Left cardiac atrium (tissue), 4 donors: ENCODE measurements around the gene PDSS2. TPM values are rescaled to one million over a fixed set of nuclear protein-coding genes. Genes with fewer than 3 reads are reported as not detected.
"Not testable (repeated sequence)": the region's sequence is repeated elsewhere in the genome, so short reads cannot be mapped to it uniquely, and the experiment has no call there.

ENCODE experiments used
- ATAC-seq, 2 donors: fragments of 200-7000 bp; cut with Tn5 transposase; one replicate each; pipeline ENCODE4 v1.9.1; 2020; ENCODE audit warnings: mild to moderate bottlenecking in 2 of 2, moderate library complexity in 2 of 2
- DNase-seq: peaks from one replicate; pipeline ENCODE4 v3.0.0-alpha.2; 2020
- intact Hi-C, 2 donors: fragments of 100-400 bp; cut with DNase I; formaldehyde crosslinking; loops; one replicate each; pipeline versions ENCODE4 v1.14.1 to v1.15.1; 2022 to 2023
- total RNA-seq, 2 donors: library from RNA; stranded (reverse); fragmentation: NEBNext Ultra II Directional; extraction: Animal tissue kit (Norgen Biotek cat#: 25700); gene quantifications; one replicate each; pipeline ENCODE4 v1.2.1, GENCODE V29; 2021
- donor health status: DM: no; HTN: yes; CAD: no.
- donor health status: DM: no; HTN: yes; CAD: no; lungs with severe emphysema.
- donor health status: DM: yes; HTN: yes; CAD: no.
- donor health status: Dilated cardiomyopathy.

PDSS2 gene
- total RNA-seq, 2 donors from 2014 or later, result 11.1 to 15.6 TPM

DNA sequence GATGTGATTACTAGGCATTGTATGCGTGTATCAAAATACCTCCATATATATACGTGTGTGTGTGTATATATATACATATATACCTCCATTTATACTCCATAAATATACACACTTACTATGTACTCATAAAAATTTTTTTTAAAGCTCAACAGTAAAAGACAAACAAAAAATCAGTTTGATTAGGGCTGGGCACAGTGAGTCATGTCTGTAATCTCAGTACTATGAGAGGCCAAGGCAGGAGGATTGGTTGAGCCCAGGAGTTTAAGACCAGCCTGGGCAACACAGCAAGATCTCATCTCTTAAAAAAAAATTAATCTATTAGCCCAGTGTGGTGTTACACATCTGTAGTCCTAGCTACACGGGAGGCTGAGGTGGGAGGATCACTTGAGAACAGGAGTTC is 24.6 kb downstream of the PDSS2 start:
- ATAC-seq (no peak), DNase-seq (no peak)
- intact Hi-C loops, result no loop called here

DNA sequence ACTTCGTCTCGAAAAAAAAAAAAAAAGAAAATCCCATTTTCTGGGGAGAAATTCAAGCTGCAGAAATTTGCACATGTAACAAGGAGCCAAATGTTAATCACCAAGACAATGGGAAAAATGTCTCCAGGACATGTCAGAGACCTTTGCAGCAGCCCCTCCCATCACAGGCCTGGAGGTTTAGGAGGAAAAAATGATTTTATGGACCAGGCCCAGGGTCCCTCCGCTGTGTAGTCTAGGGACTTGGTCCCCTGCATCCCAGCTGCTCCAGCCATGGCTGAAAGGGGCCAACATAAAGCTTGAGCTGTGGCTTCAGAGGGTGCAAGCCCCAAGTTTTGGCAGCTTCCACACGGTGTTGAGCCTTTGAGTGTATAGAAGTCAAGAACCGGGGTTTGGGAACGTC is 33.4 kb downstream of the PDSS2 start:
- ATAC-seq, intact Hi-C loops, DNase-seq: not testable (repeated sequence)

DNA sequence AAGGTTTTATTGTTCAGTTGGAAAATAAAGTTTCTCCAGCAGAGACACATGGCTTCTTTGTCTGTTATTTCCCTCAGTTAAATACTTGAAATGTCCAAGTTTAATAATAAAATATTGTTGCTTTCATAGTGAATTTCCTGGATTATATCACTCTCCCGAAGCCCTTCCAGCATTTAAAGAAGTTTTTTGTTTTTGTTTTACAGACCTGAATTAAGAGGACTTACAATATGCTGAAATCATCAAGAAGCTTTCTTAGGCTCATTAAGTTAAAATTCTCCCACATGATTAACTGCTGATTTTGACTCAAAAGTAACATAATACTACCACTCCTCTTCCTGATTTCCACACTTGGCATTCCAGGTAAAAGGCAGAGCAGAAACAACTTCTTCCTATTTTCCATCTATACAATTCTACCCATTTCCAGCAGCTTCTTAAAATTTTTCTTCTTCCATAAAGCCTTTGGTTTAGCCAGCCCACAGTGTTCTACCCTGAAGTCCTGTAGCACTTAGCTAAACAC is 35.8 kb downstream of the PDSS2 start:
- no peak for ATAC-seq
- intact Hi-C loops, result no loop called here
- DNase-seq, result no peak

DNA sequence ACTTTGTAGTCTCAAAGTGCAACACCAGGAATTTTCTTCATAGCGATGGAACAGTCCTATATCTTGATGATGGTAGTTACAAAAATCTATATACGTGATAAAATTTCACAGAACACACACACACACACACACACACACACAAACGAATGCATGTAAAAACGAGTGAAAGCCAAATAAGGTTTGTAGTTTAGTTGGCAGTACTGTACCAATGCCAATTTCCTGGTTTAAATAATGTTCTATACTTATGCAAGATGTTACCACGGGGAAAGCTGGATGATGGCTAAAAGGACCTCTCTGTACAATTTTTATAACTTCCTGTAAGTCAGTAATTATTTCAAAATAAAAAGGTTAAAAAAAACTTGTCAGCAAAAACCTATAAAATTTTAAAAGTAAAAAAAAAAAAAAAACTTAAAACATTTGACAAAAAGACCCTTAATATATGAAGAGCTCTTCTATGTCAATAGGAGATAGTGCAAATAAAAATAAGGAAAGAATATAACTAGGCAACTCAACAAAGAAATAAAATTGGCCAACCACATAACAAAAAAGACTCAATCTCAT is 37.6 kb downstream of the PDSS2 start:
- ATAC-seq (no peak), DNase-seq (no peak)
- intact Hi-C loops, result no loop called here

DNA sequence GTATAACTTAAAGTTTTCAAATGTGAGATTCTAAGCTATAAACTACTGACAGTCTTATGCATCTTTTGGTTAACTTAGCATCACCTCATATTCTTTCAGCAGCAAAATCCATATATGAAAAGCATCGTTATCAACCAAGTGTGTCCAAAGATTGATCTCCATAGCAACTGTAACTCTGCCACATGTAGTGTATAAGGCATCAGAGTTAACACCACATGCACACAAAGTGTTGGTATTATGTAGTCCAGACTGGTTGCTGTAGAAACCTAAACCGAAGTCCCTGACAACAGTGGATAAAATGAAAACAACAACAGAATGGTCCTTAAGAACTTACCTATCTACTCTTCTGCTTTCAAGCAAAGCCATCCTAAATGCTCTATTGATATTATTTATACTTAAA is 39.6 kb downstream of the PDSS2 start:
- ATAC-seq (no peak), DNase-seq (no peak)
- intact Hi-C loops, result no loop called here

DNA sequence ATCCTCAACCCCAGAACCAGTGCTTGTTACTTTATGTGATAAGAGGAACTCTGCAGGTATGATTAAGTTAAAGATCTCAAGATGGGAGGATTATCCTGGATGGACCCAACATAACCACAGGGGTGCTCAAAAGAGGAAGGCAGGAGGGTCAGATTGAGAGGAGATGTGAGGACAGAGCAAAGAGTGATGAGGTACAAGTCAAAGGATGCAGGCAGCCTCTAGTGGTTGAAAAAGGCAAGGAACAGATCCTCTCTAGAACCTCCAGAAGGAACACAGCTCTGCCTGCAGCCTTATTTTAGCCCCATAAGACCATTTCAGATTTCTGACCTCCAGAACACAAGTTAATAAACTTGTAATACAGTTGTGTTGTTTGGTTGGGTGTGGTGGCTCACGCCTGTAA is 41.2 kb downstream of the PDSS2 start:
- no peak for DNase-seq
- no peak for ATAC-seq
- intact Hi-C loops, result no loop called here

DNA sequence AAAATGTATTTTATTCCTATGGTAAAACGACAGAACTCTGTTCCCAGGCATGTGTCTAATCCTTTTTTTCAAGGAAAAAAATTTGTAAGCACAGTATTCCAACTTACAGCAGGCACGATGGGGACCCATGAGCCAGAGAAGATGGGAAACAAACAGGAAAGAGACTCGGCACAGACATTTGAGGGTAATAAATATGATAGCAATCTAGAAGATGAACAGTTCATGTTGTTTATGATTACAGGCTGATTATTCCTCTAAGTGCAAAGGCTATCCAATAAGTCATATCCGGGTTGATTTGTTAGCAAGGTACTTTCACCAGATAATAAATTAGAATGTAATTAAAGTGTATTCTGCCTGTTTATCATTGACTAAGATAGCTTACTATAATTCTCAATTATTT is 43.2 kb downstream of the PDSS2 start:
- ATAC-seq (no peak), DNase-seq (no peak)
- intact Hi-C loops, result no loop called here

DNA sequence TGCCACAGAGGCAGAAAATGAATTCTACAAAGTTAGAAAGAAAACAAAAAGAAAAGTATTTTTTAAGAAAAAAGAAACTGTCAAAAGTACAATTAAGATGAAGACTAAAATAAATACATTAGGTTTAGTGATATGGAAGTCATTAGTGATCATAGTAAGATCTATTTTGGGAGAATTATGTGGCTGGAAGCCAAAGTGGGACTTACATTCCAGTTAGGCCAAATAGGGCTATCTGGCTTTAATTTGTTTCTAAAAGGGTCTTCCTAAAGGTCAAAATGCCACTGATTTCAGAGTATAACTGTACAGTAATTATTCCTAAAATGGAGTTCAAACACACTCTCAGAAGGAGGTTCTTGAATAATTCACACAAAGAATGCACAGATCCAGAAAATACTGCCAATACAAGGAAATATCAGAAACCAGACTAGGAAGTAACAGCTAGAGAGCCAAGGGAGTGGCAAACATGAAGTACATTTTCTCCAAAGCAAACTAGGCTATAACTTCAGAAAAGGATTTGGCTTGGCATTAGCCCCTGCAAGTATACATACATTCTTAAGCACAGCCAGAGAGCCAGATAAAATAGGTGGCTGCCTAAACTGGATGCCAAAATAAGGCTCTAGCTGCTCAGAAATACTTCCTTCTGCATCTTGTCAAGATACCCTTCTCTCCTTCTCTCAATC is 45.3 kb downstream of the PDSS2 start:
- ATAC-seq (no peak), DNase-seq (no peak)
- intact Hi-C loops, result no loop called here

DNA sequence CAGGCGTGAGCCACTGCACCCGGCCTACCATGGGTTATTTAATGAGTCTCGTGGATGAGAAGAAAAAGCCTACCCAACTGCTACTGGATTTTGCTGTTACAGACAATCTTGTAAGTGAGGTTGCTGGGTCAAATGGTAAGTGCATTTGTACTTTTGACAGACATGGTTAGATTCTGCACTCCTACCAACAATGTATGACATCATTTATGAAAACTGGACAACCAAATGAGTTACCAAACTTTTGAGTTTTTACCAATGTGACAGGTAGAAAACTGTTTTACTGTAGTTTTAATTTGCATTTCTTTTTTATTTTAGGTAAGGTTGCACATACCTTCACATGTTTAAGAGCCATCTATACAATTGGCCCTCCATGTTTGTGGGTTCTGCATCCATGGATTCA is 48.2 kb downstream of the PDSS2 start:
- DNase-seq, result no peak
- no peak for ATAC-seq
- intact Hi-C loops, result no loop called here

DNA sequence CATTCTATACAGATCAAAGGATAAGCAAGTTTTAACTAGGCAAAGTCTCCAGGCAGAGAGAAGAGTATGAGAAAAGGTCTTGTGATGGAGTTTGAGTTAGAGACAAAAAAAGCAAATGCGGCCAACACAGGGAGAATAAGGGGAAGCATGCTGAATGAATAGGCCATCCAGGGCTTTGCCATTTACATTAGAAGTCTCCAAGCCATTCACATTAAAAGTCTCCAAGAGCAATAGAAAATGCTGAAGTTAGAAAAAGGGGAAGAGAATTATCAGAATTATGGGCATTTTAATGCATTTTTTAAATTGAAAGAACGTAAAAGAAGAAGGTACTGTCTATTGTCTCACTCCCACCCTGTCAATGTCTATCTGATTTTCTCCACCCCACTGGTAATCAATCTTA is 49.4 kb downstream of the PDSS2 start:
- ATAC-seq (no peak), DNase-seq (no peak)
- intact Hi-C loops, result no loop called here

DNA sequence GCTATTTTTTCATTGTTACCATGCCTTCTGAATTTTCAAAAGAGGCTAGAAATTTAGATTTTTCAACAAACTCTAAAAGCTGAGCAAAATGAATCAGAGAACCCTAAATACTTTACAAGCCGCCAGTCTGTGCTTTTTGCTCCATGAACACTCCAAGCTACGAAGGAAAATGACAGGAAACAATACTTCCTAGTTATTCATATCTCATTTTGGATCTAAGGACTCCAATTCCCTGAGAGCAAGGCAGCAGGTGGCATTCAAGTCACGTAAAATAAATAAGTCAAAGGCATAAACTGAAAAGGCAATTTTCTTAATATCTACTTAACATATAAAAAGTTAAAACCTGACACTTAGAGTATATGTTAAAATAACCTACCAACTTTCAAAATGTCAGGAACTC is 50.6 kb downstream of the PDSS2 start:
- intact Hi-C loops, result no loop called here
- DNase-seq (no peak), ATAC-seq (no peak)

DNA sequence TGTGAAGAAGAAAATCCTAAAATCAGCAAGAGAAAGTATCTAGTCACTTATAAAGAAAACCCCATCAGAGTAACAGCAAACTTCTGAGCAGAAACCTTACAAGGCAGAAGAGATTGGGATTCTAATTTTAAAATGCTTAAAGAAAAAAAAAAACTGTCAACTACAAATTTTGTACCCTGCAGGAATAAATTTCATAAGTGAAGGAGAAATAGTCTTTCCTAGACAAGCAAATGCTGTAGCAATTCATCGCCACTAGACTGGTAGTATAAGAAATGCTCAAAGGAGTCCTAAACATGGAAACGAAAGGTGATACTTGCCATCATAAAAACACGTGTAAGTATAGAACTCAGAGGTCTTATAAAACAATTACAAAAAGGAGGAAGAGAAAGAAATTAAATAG is 54.4 kb downstream of the PDSS2 start:
- DNase-seq, result no peak
- intact Hi-C loops, result no loop called here
- ATAC-seq, result no peak

DNA sequence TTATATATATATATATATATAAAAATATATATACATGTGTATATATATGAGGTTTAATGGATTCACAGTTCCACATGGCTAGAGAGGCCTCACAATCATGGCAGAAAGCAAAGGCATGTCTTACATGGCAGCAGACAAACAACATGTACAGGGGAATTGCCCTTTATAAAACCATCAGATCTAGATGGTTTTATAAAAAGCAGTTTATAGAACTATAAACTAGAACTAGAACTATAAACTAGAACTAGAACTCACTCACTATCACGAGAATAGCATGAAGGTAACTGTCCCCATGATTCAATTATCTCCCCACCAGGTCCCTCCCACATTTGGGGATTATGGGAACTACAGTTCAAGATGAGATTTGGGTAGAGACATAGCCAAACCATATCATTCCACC is 56.8 kb downstream of the PDSS2 start:
- DNase-seq (no peak), ATAC-seq (no peak)
- intact Hi-C loops, result no loop called here

DNA sequence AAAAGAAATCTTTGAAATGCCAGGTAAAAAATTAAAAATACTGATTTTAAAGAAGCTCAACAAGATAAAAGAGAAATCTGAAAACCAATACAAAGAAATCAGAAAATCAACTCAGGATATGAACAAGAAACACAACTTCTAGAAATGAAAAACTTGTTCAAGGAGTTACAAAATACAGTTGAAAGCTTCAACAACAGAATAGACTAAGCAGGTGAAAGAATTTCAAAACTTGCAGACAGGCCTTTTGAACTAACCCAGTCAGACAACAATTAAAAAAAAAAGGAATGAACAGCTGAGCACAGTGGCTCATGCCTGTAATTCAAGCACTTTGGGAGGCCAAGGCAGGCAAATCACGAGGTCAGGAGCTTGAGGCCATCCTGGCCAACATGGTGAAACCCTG is 57.8 kb downstream of the PDSS2 start:
- intact Hi-C loops, result no loop called here
- ATAC-seq, result no peak
- no peak for DNase-seq

DNA sequence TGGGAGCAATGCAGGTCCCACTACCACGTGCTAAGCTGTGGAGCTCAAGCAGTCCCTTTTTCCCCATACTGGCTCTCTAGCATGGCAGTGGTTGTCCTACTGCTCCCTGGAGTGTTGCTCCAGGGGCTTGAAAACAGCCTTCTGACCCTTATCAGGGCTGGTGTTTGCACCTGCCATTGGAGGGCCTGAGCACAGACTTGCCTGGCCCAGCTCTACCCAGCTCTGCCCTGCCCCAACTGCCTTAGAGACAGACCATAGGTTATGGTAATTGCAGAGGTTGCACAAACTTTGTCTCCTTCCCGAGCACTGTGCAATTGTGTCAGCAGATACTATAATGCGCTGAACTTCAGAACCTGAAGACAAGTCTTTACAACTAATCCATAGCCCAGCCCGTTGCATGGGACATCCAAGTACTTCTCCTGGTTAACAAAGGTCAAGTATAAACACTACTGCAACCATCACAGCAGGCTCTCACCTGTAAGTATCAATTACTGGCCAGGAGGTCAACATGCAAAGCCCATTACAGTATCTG is 58.7 kb downstream of the PDSS2 start:
- ATAC-seq, result no peak
- DNase-seq, result no peak
- intact Hi-C loops, result no loop called here

DNA sequence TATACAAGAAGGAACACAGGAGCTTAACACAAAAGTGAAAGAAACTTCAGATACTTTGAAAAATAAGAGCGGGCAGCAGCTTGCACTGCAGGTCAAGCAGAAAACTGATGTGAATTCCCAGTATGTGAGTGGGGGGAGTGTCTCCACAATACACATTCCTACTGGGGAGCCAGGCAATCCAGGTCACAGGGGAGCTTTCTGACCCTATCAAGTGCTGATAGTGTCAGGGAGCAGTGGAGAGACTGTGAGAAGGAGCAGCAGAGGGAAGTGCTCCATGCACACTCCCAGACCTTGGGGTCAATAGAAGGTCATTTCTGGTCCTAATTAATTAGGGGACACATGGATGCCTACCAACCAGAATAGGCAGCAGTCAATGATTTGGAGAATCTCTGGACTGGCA is 59.4 kb downstream of the PDSS2 start:
- DNase-seq (no peak), ATAC-seq (no peak)
- intact Hi-C loops, result no loop called here

DNA sequence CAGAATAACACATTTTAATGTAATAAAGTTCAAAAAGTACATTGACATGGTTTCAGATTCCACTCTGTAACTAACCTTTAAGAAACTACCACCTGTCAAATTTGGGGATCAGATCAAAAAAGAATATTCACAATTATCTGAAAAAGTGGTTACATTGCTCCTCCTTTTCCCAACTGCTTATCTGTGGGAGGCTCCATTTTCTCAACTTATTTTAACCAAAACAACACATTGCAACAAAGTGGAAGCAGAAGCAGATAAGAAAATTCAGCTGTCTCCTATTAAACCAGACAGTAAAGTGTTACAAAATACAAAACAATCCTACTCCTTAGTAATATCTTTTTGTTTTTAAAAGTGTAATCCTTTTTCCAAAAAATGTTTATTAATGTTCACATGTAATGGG is 61.4 kb downstream of the PDSS2 start:
- intact Hi-C loops, result no loop called here
- no peak for ATAC-seq
- no peak for DNase-seq

DNA sequence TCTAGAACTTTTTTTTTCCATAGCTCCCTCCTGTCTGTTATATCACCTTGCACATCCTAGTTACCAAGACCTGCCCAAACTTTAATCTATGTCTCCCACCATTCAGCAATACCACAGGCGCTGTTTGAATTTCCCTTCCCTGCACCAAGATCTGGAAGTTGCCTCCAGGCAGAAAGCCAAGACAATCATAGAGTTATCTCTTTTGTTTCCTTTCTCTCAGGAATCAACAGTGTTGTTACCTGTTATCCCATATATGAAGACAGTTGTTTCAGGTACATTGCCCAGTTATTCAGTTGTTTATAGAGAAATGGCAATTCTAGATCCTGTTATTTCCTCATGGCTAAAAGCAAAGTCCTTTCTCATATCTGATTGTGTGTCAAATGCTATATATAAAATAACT is 63.2 kb downstream of the PDSS2 start:
- ATAC-seq (no peak), DNase-seq (no peak)
- intact Hi-C loops, result no loop called here

DNA sequence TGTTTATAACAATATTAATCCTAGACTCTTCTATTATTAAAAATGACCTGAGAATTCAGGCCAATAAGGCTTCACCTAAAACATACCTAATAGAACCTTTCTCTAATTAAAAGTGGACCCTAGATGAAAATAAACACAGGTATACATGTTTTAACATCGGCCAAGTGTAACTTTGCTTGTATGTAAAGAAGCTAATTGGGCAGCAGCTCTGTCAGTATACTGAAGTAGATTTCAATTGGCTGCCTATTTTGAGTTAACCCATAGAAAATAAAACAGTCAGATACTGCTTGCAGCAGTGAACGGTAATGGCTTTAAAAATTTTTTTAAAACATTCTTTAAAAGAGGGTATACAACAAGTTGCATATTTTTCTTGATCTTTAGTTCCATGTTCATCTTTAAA is 67.3 kb downstream of the PDSS2 start:
- intact Hi-C loops, result no loop called here
- no peak for DNase-seq
- ATAC-seq, result no peak

DNA sequence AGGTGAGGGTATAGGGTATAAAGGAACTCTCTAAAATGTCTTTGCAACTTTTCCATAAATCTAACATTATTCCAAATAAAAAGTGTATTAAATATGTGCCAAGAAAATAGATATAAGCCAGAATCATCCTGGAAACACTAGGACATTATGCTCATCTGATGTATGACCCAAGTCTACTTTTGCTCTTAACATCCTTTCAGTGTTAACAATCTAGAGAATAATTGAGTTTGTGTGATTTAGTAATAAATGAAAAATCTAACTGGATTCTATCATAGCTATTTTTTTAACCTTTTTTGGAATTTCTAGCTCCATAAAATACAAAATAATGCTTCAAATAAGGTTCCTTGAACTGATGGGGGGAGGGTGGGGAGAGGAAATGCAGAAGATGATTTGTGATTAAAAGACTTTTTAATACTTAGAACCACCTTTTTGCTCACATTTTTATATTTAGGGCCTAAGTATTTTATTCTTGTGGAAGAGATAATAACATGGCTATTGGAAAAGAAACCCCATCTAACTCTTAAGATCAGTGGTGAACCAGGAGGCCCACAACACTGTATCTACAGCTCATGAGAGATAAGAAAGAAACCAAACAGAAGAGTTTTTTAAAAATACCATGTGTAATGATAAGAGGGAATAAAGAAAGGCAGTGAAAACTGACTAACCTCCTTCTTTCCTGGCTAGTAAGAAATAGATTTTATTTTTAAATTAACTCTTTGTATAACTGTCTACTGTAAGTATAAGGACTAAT is 68.5 kb downstream of the PDSS2 start:
- ATAC-seq (no peak), DNase-seq (no peak)
- intact Hi-C loops, result no loop called here

DNA sequence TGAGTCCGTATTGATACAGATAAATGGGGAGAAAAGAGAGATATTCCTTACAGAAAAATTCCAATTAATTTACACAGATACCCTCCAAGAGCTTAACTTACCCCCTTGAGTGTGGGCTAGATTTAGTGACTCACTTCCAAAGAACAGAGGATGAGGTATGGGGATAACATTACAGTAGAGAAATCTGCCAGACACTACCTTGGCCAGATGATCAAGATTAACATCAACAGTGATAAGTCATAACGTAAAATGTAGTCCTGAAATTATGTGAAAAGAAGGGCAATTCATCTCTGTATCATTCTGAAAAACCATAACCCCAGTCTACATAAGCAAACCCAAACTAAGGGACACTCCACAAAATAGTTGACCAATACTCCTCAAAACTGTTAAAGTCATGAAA is 69.3 kb downstream of the PDSS2 start:
- DNase-seq (no peak), ATAC-seq (no peak)
- intact Hi-C loops, result no loop called here
